Measurements from ENCODE around the gene BAZ1A. TPM values are rescaled to one million over a fixed set of nuclear protein-coding genes. Genes with fewer than 3 reads are reported as not detected.

Gene BAZ1A
- total RNA-seq, 6 experiments from 2014 or later, result 23.1 to 29.5 (median 26.6) TPM

- H3K27ac Mint-ChIP-seq, result peak overlapping the region; percentile 70
- H3K4me1 Mint-ChIP-seq (ENCODE audit: low read depth), result peaks cover 65% of the 10 kb centered on the region
- peaks cover 21% of the 10 kb centered on the region for H3K36me3 Mint-ChIP-seq (ENCODE audit: low read depth)
- H3K4me3 Mint-ChIP-seq, result peak overlapping the region; percentile 91
- DNase-seq, result no peak
- no peaks in the 10 kb centered on the region for H3K9me3 Mint-ChIP-seq
- H3K27me3 Mint-ChIP-seq (ENCODE audit: insufficient read depth), result no peaks in the 10 kb centered on the region
- no peak for TF ChIP-seq CTCF (IDR thresholded peaks at IDR 0.05)
Observed at GRCh38 chr14:34711796-34712712, 163.1 kb downstream of the BAZ1A start.

- Mint-ChIP-seq H3K27ac (peak overlapping the region; percentile 70), H3K27me3 (ENCODE audit: insufficient read depth) (no peaks in the 10 kb centered on the region), H3K9me3 (no peaks in the 10 kb centered on the region), H3K36me3 (ENCODE audit: low read depth) (peaks cover 26% of the 10 kb centered on the region), H3K4me3 (peak overlapping the region; percentile 91), H3K4me1 (ENCODE audit: low read depth) (peaks cover 63% of the 10 kb centered on the region)
- no peak for TF ChIP-seq CTCF (IDR thresholded peaks at IDR 0.05)
- peak; percentile 93 for DNase-seq
Observed at GRCh38 chr14:34711169-34711568, 164.0 kb downstream of the BAZ1A start.

GRCh38 chr14:34710744-34711143, 164.4 kb downstream of the BAZ1A start:
- no peaks in the 10 kb centered on the region for H3K27me3 Mint-ChIP-seq (ENCODE audit: insufficient read depth)
- no peaks in the 10 kb centered on the region for H3K9me3 Mint-ChIP-seq
- peak; percentile 20 for DNase-seq
- H3K27ac Mint-ChIP-seq, result peak overlapping the region; percentile 70
- peak overlapping the region; percentile 91 for H3K4me3 Mint-ChIP-seq
- H3K36me3 Mint-ChIP-seq (ENCODE audit: low read depth), result peaks cover 26% of the 10 kb centered on the region
- no peak for TF ChIP-seq CTCF (IDR thresholded peaks at IDR 0.05)
- H3K4me1 Mint-ChIP-seq (ENCODE audit: low read depth), result peaks cover 58% of the 10 kb centered on the region

- DNase-seq, result no peak
Observed at GRCh38 chr14:34710006-34710405, 165.2 kb downstream of the BAZ1A start.

GRCh38 chr14:34707722-34708121, 167.4 kb downstream of the BAZ1A start:
- H3K27ac Mint-ChIP-seq, result peak overlapping the region; percentile 11; the same call in 1 of the 2 replicates
- DNase-seq, result no peak
- H3K36me3 Mint-ChIP-seq (ENCODE audit: low read depth), result peaks cover 14% of the 10 kb centered on the region; the same call in 1 of the 2 replicates

More at GRCh38 chr14:34710006-34710405, 165.2 kb downstream of the BAZ1A start:
- Mint-ChIP-seq H3K27ac (peak overlapping the region; percentile 55), H3K4me3 (peak overlapping the region; percentile 91; the same call in 1 of the 2 replicates), H3K4me1 (ENCODE audit: low read depth) (peaks cover 56% of the 10 kb centered on the region), H3K9me3 (no peaks in the 10 kb centered on the region), H3K27me3 (ENCODE audit: insufficient read depth) (no peaks in the 10 kb centered on the region), H3K36me3 (ENCODE audit: low read depth) (peaks cover 26% of the 10 kb centered on the region)
- TF ChIP-seq CTCF (IDR thresholded peaks at IDR 0.05), result no peak

More at GRCh38 chr14:34707722-34708121, 167.4 kb downstream of the BAZ1A start:
- Mint-ChIP-seq H3K4me3 (no peak overlapping the region), H3K27me3 (ENCODE audit: insufficient read depth) (no peaks in the 10 kb centered on the region), H3K4me1 (ENCODE audit: low read depth) (peaks cover 47% of the 10 kb centered on the region), H3K9me3 (no peaks in the 10 kb centered on the region)
- no peak for TF ChIP-seq CTCF (IDR thresholded peaks at IDR 0.05)

Other genes with a start within 250 kb of the BAZ1A start
- 100 to 1,000 TPM; 117 to 138 (median 130) TPM for gene SNX6, start 245.2 kb downstream of the BAZ1A start, total RNA-seq (2021; fragmentation: NEBNext Ultra II Directional; extraction: Animal tissue kit (Norgen Biotek cat#: 25700))
- gene CFL2, start 160.8 kb downstream of the BAZ1A start, total RNA-seq (2021; fragmentation: NEBNext Ultra II Directional; extraction: Animal tissue kit (Norgen Biotek cat#: 25700)), result 100 to 1,000 TPM; 223 to 307 (median 268) TPM
- 10 to 100 TPM; 68.6 to 83.0 (median 75.1) TPM for gene SRP54, start 107.6 kb upstream of the BAZ1A start, total RNA-seq (2021; fragmentation: NEBNext Ultra II Directional; extraction: Animal tissue kit (Norgen Biotek cat#: 25700))
- gene FAM177A1, start 170.9 kb upstream of the BAZ1A start, total RNA-seq (2021; fragmentation: NEBNext Ultra II Directional; extraction: Animal tissue kit (Norgen Biotek cat#: 25700)), result 10 to 100 TPM; 80.2 to 99.5 (median 91.9) TPM
- gene PPP2R3C, start 246.6 kb upstream of the BAZ1A start, total RNA-seq (2021; fragmentation: NEBNext Ultra II Directional; extraction: Animal tissue kit (Norgen Biotek cat#: 25700)), result 10 to 100 TPM; 19.0 to 26.4 (median 23.8) TPM
- 10 to 100 TPM; 22.6 to 29.6 (median 26.6) TPM for gene PRORP, start 247.2 kb upstream of the BAZ1A start, total RNA-seq (2021; fragmentation: NEBNext Ultra II Directional; extraction: Animal tissue kit (Norgen Biotek cat#: 25700))